Hepatic stellate cell (primary cell): ENCODE measurements around the gene GRIK2.
"Not testable (repeated sequence)": the region's sequence is repeated elsewhere in the genome, so short reads cannot be mapped to it uniquely, and the experiment has no call there.

ENCODE experiments used
- DNase-seq: peaks from one replicate; pipeline ENCODE4 v3.0.0; 2011; ENCODE audit warnings: low spot score

Gene GRIK2

GRCh38 chr6:101630941-101631340 is 237.4 kb downstream of the GRIK2 start:
- no peak for DNase-seq

DNA sequence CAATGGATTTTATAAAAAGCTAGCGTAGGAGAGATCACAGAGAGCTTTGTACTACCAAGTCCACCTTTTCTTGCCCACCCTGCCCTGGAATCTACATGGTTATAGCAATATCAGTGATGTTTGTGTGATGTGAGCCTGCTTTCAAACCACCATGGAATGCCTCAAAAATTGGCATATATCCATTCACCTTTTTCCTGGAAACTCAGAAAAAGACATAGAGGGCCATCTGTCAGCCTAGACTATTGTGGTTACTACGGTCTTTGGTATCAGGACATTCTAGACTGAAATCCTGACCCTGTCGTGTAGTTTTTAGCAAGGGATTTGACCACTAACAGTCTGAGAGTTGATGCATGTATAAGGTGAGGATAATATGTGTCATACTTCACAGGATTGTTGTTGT is 239.6 kb downstream of the GRIK2 start:
- DNase-seq, result no peak

- not testable (repeated sequence) for DNase-seq
These were observed 245.4 kb downstream of the GRIK2 start for GRCh38 chr6:101638865-101639264.

GRCh38 chr6:101640131-101640530 is 246.6 kb downstream of the GRIK2 start:
- DNase-seq, result no peak

- DNase-seq, result no peak
These were observed 252.3 kb downstream of the GRIK2 start for GRCh38 chr6:101645770-101646169.

DNA sequence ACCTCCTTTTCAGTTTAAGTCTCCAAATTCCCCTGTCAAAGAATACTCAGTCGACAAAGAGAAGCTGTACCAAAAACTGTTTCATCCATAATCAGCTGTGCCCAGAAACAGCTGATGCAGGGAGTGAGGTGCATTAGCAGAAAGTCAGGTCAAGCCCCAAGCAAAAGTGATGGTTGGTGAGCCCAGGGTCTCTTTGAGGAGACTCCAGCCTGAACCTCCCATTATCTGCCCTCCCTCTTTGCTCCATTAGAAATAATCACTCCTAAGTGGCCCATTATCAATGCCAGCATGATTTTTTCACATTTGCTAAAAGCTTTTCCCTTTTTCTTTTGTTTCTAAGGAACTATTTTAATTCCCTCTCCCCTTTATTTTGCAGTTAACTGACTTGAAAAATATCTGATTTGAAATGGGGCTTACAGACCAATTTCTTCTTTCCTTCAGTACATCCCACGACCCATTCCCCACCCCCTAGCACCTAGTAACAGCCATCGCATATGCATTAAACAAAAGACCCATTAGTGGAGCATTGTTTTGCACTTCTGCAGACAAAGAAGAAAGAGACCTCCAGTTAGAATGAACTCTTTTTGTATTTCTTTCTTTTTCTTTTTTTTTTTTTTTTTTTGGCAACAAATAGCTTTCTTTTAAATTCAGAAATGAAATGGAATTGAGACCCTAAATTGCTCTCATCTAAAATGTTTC is 257.0 kb downstream of the GRIK2 start:
- no peak for DNase-seq

- no peak for DNase-seq
These were observed 258.6 kb downstream of the GRIK2 start for GRCh38 chr6:101652079-101652478.

DNA sequence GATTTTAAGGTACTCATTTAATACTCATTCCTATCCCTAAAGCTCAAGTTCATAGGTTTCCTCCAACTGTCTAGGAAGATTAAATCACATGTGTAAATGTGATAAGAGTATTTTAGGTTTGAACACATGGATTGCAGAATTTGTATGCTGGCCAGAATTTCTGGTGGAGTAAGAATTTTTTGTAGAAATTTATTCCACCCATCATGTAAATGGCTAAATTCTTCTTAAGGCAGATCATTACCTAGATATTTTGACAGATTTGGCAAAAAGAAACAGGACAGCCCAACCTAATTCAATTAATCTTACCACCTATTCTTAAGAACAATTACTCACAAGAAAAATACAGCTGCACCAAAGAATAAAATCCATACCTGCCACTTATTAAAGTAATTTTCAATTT is 261.6 kb downstream of the GRIK2 start:
- no peak for DNase-seq

DNA sequence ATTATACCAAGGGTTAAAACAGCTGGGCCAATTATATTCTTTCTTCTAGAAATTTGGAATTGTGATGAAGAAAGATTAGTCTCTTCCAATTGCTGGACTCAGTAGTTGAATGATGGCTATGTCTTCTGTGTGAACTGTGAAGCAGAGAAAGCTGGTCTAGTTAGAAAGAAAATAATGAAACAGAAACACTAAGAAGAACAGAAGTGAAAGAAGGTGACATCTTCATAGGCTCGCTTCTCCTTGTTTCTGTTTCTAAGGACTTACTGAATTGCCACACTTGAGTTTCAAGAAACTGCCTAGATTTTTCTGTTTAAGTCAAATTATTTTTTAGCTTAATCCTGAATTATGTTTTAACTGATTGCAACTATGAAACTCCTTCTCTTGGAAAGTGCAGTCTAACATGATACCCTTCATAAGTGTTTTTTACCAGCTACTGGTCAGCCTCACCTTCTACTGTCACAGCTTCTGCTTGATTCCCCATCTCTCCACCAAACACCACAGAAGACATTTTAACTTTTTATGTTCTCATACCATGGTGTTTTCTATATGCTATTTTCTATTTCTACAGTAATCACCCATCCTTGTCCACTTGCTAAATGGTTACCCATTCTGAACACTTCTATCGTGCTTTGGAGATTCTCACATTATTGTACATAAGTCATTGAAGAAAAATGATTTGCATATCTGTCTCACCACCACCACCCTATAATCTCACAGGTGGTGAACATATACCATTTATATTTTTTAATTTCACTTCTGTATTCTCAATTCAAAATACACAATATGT is 268.8 kb downstream of the GRIK2 start:
- no peak for DNase-seq

- no peak for DNase-seq
These were observed 269.6 kb downstream of the GRIK2 start for GRCh38 chr6:101663100-101663499.

- no peak for DNase-seq
These were observed 272.7 kb downstream of the GRIK2 start for GRCh38 chr6:101666256-101666655.

- no peak for DNase-seq
These were observed 275.1 kb downstream of the GRIK2 start for GRCh38 chr6:101668496-101669030.

DNA sequence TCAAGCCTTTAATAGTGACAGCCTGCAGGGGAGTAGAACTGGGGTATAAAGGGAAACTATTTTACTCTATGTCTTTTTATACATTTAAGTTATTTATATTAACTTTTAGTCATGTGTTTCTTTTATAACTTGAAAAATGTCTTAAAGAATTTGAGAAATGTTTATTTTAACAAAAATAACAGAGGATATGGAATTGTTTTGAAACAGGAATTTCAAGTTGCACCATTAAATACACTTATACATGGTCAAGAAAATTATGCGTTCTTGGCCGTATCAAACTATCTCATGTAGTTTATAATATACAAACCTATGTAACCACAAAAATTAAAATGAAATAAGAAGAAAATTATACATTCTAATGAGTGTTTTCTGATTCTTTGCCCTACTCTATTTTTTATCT is 282.7 kb downstream of the GRIK2 start:
- no peak for DNase-seq

DNA sequence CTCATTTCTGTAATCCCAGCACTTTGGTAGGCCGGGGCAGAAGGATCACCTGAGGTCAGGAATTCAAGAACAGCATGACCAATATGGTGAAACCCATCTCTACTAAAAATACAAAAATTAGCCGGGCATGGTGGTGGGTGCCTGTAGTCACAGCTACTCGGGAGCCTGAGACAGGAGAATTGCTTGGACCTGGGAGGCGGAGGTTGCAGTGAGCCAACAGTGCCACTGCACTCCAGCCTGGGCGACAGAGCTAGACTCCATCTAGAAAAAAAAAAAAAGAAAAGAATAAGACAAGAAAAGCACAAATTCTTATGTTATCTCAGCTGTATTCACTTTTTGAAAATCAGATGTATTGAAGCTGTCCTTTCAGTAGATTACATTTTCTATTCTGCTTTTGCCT is 289.4 kb downstream of the GRIK2 start:
- no peak for DNase-seq

GRCh38 chr6:101683884-101684283 is 290.4 kb downstream of the GRIK2 start:
- DNase-seq, result no peak

GRCh38 chr6:101686653-101687052 is 293.1 kb downstream of the GRIK2 start:
- no peak for DNase-seq

DNA sequence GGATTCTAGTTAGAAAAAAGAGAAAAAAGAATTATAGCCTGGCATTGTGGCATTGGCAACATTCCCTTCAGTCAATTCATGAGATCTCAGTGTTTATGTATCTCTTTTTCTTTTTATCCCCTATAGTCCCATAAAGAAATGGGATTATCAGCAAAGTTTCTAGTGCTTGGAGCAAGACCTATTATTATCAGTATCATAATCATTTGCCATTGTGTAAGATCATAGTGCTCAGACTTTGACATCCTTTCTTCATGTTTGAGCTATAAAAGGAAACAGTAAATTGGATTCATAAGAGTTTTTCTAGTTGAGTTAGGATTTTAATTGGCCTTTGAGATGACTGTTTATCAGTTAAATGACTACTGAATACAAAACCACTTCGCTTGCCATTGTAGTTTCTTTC is 295.6 kb downstream of the GRIK2 start:
- DNase-seq, result no peak

GRCh38 chr6:101689695-101690094 is 296.2 kb downstream of the GRIK2 start:
- DNase-seq, result no peak

DNA sequence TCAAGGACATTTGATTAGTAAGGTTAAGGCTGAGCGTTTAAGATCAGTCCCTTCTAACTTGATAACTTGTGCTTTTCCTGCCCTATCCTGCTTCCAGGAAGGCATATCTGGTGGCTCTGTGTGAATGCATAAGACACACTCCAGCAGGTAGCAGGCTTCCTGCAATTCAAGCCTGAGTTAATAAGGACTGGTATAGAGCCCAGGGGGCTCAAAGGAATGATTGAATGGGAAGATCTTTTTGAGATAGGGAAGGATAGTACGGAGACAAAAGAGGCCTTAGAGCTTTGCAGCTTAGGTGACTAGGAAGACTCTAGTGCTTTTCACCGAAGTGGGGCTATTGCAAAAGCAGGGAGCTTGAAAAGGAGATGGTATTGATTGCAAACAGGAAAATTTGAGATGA is 307.1 kb downstream of the GRIK2 start:
- DNase-seq, result no peak

DNA sequence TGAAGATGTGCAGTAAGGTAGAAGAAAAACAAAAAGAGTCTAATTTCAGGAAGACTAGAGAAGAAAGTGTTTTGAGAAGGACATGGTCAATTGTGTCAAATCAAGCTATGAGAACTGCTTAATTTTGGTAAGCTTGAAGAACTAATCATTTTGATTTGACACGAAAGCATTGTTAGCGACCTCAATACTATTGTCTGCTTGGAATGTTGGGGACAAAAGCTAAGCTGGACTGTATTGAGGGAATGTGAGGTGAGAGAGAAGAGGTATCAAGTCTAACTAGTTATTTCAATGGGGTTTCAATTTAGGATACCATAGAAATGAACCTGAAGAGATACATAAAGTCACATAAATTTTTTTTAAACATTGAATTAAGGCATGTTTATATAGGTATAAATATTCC is 309.8 kb downstream of the GRIK2 start:
- no peak for DNase-seq

DNA sequence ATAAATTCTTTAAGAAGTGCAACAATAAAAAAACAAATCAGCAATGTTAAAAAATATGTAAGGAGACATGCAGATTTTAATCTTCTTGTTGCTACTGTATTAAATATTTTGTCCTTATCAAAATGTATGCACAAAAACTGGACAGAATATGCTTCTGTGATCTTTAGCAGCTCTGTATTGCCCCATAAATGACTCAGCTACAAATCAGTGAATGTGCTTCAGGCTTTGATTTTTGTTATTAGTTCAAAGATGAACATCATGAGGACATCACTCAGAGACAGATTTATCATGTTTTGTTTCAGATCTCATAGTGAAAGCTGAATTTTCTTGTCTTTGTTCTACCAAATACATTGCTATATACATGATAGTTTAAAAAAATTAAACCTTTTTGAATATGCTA is 312.4 kb downstream of the GRIK2 start:
- DNase-seq, result no peak

DNA sequence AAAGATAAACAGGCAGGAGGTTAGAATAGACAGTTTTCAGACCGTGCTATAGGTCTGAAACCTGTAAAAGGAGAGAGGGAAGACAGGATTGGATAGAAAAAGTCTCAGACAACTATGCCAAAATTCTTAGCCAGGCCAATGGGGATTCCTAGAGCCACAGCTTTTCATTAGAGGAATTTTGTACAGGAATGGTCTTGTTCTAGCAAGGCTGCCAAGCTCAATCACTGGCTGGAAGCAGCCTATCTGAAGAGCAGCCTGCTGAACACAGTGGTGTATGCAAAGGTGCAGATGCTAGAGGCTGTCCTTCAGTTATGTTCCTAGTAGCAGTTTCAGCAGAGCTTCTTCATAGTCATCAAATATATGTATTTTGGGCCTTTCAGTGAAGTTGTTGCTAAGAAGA is 313.1 kb downstream of the GRIK2 start:
- no peak for DNase-seq

DNA sequence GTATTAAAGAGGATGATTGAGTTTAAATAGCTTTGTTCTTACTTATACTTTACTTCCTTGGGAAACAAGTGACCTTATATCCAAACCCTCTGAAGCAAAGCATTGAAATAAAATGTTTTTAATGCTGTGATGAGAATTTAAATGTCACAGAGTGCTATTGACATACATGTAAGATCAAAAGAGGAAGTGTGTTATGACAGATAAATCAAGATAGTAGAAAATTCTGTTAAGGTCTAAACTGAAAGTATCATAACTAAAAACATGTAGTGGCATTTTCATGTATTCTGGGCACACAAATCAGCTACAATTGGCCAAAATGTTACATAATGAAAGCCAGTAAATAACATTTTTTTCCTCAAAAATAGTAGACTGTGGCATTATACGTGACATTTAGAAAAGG is 318.0 kb downstream of the GRIK2 start:
- no peak for DNase-seq

- no peak for DNase-seq
These were observed 322.9 kb downstream of the GRIK2 start for GRCh38 chr6:101716387-101716786.
